ENCODE measurements around the gene TTC39C.
A peak's percentile ranks its signal among the peaks of the same experiment; 100 is the strongest.
"Not testable (repeated sequence)": the region's sequence is repeated elsewhere in the genome, so short reads cannot be mapped to it uniquely, and the experiment has no call there.

The TTC39C gene

GRCh38 chr18:24138409-24138788, 123.8 kb downstream of the TTC39C start:
- DNase-seq (ENCODE audit: low spot score) = no peak

- DNase-seq (ENCODE audit: low spot score) = no peak
Measured at GRCh38 chr18:24138789-24139616, 124.4 kb downstream of the TTC39C start, which contains the start of gene CABYR. Gene CABYR, plus strand, starts transcription at chr18:24139062. Its CDS starts 4,053 bp downstream, at chr18:24143115.

DNA sequence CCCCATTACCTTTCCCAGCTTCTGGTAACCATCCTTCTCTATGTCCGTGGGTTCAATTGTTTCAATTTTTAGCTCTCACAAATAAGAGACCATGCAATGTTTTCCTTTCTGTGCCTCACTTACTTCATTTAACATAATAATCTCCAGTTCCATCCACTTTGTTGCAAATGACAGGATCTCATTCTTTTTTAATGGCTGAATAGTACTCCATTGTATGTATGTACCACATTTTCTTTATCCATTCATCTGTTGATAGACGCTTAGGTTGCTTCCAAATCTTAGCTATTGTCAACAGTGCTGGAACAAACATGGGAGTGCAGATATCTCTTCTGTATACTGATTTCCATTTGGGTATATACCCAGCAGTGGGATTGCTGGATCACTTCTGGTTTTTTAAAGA, 126.1 kb downstream of the TTC39C start:
- no peak for DNase-seq (ENCODE audit: low spot score)

- DNase-seq (ENCODE audit: low spot score) = no peak
Measured at GRCh38 chr18:24142376-24142775, 127.8 kb downstream of the TTC39C start.

- DNase-seq (ENCODE audit: low spot score) = not testable (repeated sequence)
Measured at GRCh38 chr18:24149591-24149990, 135.0 kb downstream of the TTC39C start.

- DNase-seq (ENCODE audit: low spot score) = no peak
Measured at GRCh38 chr18:24153397-24153796, 138.8 kb downstream of the TTC39C start.

GRCh38 chr18:24157855-24158254, 143.3 kb downstream of the TTC39C start:
- no peak for DNase-seq (ENCODE audit: low spot score)

- DNase-seq (ENCODE audit: low spot score) = no peak
Measured at GRCh38 chr18:24160086-24160485, 145.5 kb downstream of the TTC39C start.

DNA sequence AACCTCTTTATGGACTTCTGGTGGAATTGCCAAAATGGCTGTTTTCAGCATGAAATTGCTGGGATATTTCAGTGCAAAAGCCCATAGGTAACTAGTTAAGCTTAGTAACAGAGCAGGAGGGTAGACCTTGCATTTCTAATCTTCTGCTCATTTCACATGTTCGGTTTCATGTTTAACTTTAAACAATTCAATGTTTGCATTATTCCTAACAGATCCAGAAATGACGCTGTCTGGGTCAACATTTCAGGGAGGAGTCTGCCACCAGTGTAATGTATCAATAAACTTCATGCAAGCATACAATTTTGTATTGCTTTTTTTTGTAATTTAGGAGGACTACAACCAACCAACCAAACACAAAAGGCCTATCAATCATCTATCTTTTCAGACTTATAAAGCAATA, 146.8 kb downstream of the TTC39C start:
- no peak for DNase-seq (ENCODE audit: low spot score)

- DNase-seq (ENCODE audit: low spot score) = no peak
Measured at GRCh38 chr18:24168496-24168895, 153.9 kb downstream of the TTC39C start.

GRCh38 chr18:24170360-24170759, 155.8 kb downstream of the TTC39C start:
- DNase-seq (ENCODE audit: low spot score) = peak; percentile 27

GRCh38 chr18:24173997-24174396, 159.4 kb downstream of the TTC39C start:
- DNase-seq (ENCODE audit: low spot score) = no peak

- DNase-seq (ENCODE audit: low spot score) = peak; percentile 88
Measured at GRCh38 chr18:24176727-24177416, 162.3 kb downstream of the TTC39C start.

DNA sequence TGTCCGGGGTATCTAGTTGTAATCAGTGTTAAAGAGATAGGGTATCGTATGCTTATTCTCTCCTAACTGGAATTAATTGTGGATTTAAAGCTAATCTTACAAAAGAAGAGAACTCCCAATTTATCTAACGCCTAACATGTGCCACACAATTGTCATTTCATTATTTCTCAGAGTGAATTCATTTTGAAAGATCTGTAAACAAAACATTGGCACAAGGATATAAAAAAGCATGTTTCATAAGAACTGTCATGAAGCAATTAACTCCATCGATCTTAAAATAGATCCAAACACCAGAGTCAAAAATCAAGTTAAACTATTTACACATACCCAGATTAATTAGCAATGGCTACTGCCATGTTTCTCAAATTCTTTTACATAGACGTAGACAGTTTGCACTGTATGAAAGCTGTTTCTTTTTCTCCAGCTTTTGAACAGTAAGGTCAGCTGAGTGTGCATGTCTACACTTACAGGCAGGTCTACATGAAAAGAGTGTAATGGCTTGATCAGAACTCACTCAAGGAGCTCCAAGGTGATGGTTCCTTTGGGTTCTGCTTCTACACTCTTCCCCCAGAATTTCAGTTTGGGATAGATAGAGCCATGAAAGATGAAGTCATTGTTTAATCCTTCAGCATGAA, 163.1 kb downstream of the TTC39C start:
- DNase-seq (ENCODE audit: low spot score) = no peak

DNA sequence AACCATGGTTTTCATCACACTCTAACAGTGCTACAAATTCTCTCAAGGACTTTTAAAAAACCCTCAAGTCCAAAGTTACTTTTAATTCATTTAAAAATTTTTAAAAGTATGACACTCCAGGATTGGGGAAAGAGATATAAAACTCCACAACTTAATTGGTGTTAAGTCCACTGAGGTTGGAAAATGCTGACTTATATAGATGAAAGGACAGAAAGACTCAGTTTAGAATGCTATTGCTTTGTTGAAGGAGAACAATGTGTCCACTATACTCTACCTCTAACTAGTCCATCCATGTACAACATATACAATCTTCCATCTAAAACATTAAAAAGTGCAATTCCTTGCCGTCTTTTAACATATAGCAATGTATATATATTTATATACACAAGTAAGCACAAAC, 165.5 kb downstream of the TTC39C start:
- no peak for DNase-seq (ENCODE audit: low spot score)

- DNase-seq (ENCODE audit: low spot score) = no peak
Measured at GRCh38 chr18:24181806-24182205, 167.3 kb downstream of the TTC39C start.

Data from NAMALWA (cell line).